Measurements from ENCODE around the gene TBC1D20. TPM values are rescaled to one million over a fixed set of nuclear protein-coding genes. Genes with fewer than 3 reads are reported as not detected.

The TBC1D20 gene
- total RNA-seq, 1 experiment from 2014 or later, result 24.2 TPM

- Histone ChIP-seq H3K36me3 (ENCODE audit: low read depth, low read length) (peaks cover 21% of the 10 kb centered on the region), H3K27ac (ENCODE audit: low read length) (no peak overlapping the region), H3K9ac (ENCODE audit: low read length) (no peak overlapping the region), H3K9me3 (ENCODE audit: low read length) (no peaks in the 10 kb centered on the region), H3K9me2 (replicated peaks; ENCODE audit: low read length) (no peaks in the 10 kb centered on the region), H3F3A (ENCODE audit: low read length, unreplicated experiment) (no peaks in the 10 kb centered on the region), H2AFZ (ENCODE audit: low read length) (no peak overlapping the region), H3K4me2 (ENCODE audit: low read length) (no peak overlapping the region), H3K79me2 (ENCODE audit: low read length) (no peaks in the 10 kb centered on the region), H3K4me1 (ENCODE audit: insufficient read depth, low read length) (no peaks in the 10 kb centered on the region), H4K20me1 (ENCODE audit: low read length) (no peaks in the 10 kb centered on the region), H3K4me3 (ENCODE audit: low read length) (no peak overlapping the region), H3K27me3 (ENCODE audit: low read length) (no peaks in the 10 kb centered on the region)
- no peak for ATAC-seq
- CTCF ChIA-PET, result no interaction called here
- TF ChIP-seq CTCF (conservative IDR thresholded peaks at IDR 0.05; ENCODE audit: low read depth, low read length) (no peak), EZH2 (IDR thresholded peaks at IDR 0.05; ENCODE audit: low read length, unreplicated experiment) (no peak), EZH2phosphoT487 (IDR thresholded peaks at IDR 0.05; ENCODE audit: borderline replicate concordance, low read length) (no peak)
- POLR2A ChIA-PET (ENCODE audit: unreplicated experiment), result no interaction called here
- BruUV-seq (replicated peaks), result no TSS peak
- no peak for DNase-seq
- intact Hi-C loops (cut with micrococcal nuclease), result no loop called here
Measured at GRCh38 chr20:420166-420620, 42.1 kb downstream of the TBC1D20 start.

- no peak for DNase-seq
- intact Hi-C loops (cut with micrococcal nuclease), result no loop called here
- Histone ChIP-seq H3K9me3 (ENCODE audit: low read length) (no peaks in the 10 kb centered on the region), H2AFZ (ENCODE audit: low read length) (no peak overlapping the region), H3K36me3 (ENCODE audit: low read depth, low read length) (peaks cover 21% of the 10 kb centered on the region), H3K9ac (ENCODE audit: low read length) (no peak overlapping the region), H4K20me1 (ENCODE audit: low read length) (no peaks in the 10 kb centered on the region), H3K4me2 (ENCODE audit: low read length) (no peak overlapping the region), H3K4me3 (ENCODE audit: low read length) (no peak overlapping the region), H3K4me1 (ENCODE audit: insufficient read depth, low read length) (no peaks in the 10 kb centered on the region), H3K9me2 (replicated peaks; ENCODE audit: low read length) (no peaks in the 10 kb centered on the region), H3K27me3 (ENCODE audit: low read length) (no peaks in the 10 kb centered on the region), H3K79me2 (ENCODE audit: low read length) (peaks cover under 1% of the 10 kb centered on the region; the same call in 1 of the 2 replicates), H3F3A (ENCODE audit: low read length, unreplicated experiment) (no peaks in the 10 kb centered on the region), H3K27ac (ENCODE audit: low read length) (no peak overlapping the region)
- ChIA-PET CTCF (no interaction called here), POLR2A (ENCODE audit: unreplicated experiment) (interaction anchor here (0.8 kb wide), 1 partner anchor 43 kb away, joined by 3 read pairs; the partner anchor contains the start of gene TBC1D20)
- no peak for ATAC-seq
- BruUV-seq (replicated peaks), result TSS peak; percentile 3
- TF ChIP-seq EZH2phosphoT487 (IDR thresholded peaks at IDR 0.05; ENCODE audit: borderline replicate concordance, low read length) (no peak), EZH2 (IDR thresholded peaks at IDR 0.05; ENCODE audit: low read length, unreplicated experiment) (no peak), CTCF (conservative IDR thresholded peaks at IDR 0.05; ENCODE audit: low read depth, low read length) (no peak)
Measured at GRCh38 chr20:419556-420165, 42.7 kb downstream of the TBC1D20 start.

- H2AFZ ChIP-seq (ENCODE audit: low read length), result no peak overlapping the region
- POLR2A ChIA-PET (ENCODE audit: unreplicated experiment), result interaction anchor here (0.8 kb wide), 1 partner anchor 43 kb away, joined by 3 read pairs; the partner anchor contains the start of gene TBC1D20
- no peaks in the 10 kb centered on the region for H3K4me1 ChIP-seq (ENCODE audit: insufficient read depth, low read length)
- TF ChIP-seq EZH2 (IDR thresholded peaks at IDR 0.05; ENCODE audit: low read length, unreplicated experiment) (no peak), CTCF (conservative IDR thresholded peaks at IDR 0.05; ENCODE audit: low read depth, low read length) (no peak), EZH2phosphoT487 (IDR thresholded peaks at IDR 0.05; ENCODE audit: borderline replicate concordance, low read length) (no peak)
- no peaks in the 10 kb centered on the region for H4K20me1 ChIP-seq (ENCODE audit: low read length)
- CTCF ChIA-PET, result no interaction called here
- no peak overlapping the region for H3K4me2 ChIP-seq (ENCODE audit: low read length)
- H3K27me3 ChIP-seq (ENCODE audit: low read length), result no peaks in the 10 kb centered on the region
- intact Hi-C loops (cut with micrococcal nuclease), result no loop called here
- H3K79me2 ChIP-seq (ENCODE audit: low read length), result peaks cover 8% of the 10 kb centered on the region; the same call in 1 of the 2 replicates
- no peak overlapping the region for H3K27ac ChIP-seq (ENCODE audit: low read length)
- no peaks in the 10 kb centered on the region for H3F3A ChIP-seq (ENCODE audit: low read length, unreplicated experiment)
- H3K36me3 ChIP-seq (ENCODE audit: low read depth, low read length), result peaks cover 18% of the 10 kb centered on the region
- ATAC-seq (no peak), DNase-seq (no peak)
- no peak overlapping the region for H3K9ac ChIP-seq (ENCODE audit: low read length)
- no TSS peak for BruUV-seq (replicated peaks)
- no peaks in the 10 kb centered on the region for H3K9me3 ChIP-seq (ENCODE audit: low read length)
- no peak overlapping the region for H3K4me3 ChIP-seq (ENCODE audit: low read length)
- H3K9me2 ChIP-seq (replicated peaks; ENCODE audit: low read length), result no peaks in the 10 kb centered on the region
Measured at GRCh38 chr20:418858-419365, 43.4 kb downstream of the TBC1D20 start.
